Measurements from ENCODE around the gene DHDH. TPM values are rescaled to one million over a fixed set of nuclear protein-coding genes. Genes with fewer than 3 reads are reported as not detected.

DHDH gene
- total and polyA plus RNA-seq, 2 of the 13 experiments (the other 11 are each of a cell fraction or from before 2014, with no cell fraction given), result 0.13 to 0.91 TPM

DNA sequence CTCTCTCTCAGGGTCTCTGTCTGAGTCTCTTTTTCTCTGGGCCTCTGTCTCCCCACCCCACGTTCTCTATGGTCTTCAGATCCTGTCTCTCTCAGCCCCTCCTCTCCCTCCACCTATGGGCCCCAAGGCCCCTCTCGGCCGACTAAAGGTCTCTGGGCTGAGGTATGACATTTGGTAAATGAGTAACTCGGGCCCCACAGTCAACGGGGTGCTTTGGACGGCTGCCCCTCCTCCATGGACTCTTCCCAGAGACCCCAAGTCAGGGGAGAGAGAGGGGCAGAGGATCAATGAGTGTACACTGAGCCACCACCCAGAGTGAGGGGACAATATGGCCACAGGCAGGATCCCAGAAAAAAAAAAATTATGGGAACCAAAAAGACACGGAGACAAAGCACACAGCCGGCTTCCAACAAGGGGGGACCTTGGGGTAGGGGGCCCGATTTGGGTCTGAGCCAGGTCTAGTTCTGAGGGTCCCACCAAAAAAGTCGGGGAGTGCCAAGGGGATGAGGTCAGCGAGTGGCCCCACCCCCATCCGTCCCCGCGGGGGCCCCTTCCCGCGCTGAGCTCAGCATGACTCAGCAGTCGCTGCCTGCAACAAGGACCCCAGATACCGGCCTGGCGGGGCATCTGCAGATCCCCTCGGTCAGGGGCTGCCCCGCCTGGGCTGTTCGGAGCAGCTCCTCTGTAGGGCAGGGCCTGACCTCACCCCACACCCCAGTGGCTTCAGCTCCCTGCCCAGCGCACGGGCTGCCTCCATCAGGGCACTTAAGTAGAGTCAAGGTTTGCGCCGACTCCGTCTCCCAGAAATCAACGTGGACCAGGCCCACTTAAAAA lies 30.1 kb downstream of the DHDH start (continued):
- TF ChIP-seq DR1 (CRISPR knock-in tag; IDR thresholded peaks at IDR 0.05) (peak; percentile 45; the same call in 1 of the 2 replicates), ZNF878 (CRISPR knock-in tag; IDR thresholded peaks at IDR 0.05) (0 out of 2 replicates have a peak, but pooled peaks have one; percentile 81), ASH2L (IDR thresholded peaks at IDR 0.05; ENCODE audit: insufficient read length, low read depth, low read length) (peak; percentile 90), ZNF354B (CRISPR knock-in tag; IDR thresholded peaks at IDR 0.05) (peak; percentile 62; the same call in 1 of the 2 replicates), ZNF335 (CRISPR knock-in tag; IDR thresholded peaks at IDR 0.05) (peak; percentile 74; the same call in 1 of the 2 replicates), HDAC1 (CRISPR knock-in tag; IDR thresholded peaks at IDR 0.05) (peak; percentile 63), ZNF83 (CRISPR knock-in tag; IDR thresholded peaks at IDR 0.05; ENCODE audit: borderline replicate concordance) (peak; percentile 26; the same call in 1 of the 2 replicates), RFX3 (CRISPR knock-in tag; IDR thresholded peaks at IDR 0.05) (no peak), MIXL1 (CRISPR knock-in tag; IDR thresholded peaks at IDR 0.05) (peak; percentile 21), PAWR (CRISPR knock-in tag; IDR thresholded peaks at IDR 0.05; ENCODE audit: borderline replicate concordance) (no peak), CBX5 (CRISPR knock-in tag; IDR thresholded peaks at IDR 0.05; ENCODE audit: borderline replicate concordance) (peak; percentile 11; the same call in 1 of the 2 replicates), KAT8 (CRISPR knock-in tag; IDR thresholded peaks at IDR 0.05) (peak; percentile 73), ZIK1 (CRISPR knock-in tag; IDR thresholded peaks at IDR 0.05; ENCODE audit: borderline replicate concordance, low read depth) (no peak), ZNF3 (CRISPR knock-in tag; IDR thresholded peaks at IDR 0.05) (no peak), SRF (IDR thresholded peaks at IDR 0.05; ENCODE audit: low read depth, low read length) (no peak), THYN1 (CRISPR knock-in tag; IDR thresholded peaks at IDR 0.05; ENCODE audit: borderline replicate concordance, low read depth) (peak; percentile 84; the same call in 1 of the 2 replicates), ISX (CRISPR knock-in tag; conservative IDR thresholded peaks at IDR 0.05) (0 out of 2 replicates have a peak, but pooled peaks have one; percentile 3)
- TF ChIP-seq, protein P1, sequence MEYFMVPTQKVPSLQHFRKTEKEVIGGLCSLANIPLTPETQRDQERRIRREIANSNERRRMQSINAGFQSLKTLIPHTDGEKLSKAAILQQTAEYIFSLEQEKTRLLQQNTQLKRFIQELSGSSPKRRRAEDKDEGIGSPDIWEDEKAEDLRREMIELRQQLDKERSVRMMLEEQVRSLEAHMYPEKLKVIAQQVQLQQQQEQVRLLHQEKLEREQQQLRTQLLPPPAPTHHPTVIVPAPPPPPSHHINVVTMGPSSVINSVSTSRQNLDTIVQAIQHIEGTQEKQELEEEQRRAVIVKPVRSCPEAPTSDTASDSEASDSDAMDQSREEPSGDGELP (IDR thresholded peaks at IDR 0.05; ENCODE audit: borderline replicate concordance, low read depth), result peak; percentile 34; the same call in 1 of the 2 replicates
- TF ChIP-seq, protein P2, sequence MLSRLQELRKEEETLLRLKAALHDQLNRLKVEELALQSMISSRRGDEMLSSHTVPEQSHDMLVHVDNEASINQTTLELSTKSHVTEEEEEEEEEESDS (CRISPR knock-in tag; IDR thresholded peaks at IDR 0.05; ENCODE audit: borderline replicate concordance), result peak; percentile 88; the same call in 1 of the 2 replicates
- TF ChIP-seq, protein P3, sequence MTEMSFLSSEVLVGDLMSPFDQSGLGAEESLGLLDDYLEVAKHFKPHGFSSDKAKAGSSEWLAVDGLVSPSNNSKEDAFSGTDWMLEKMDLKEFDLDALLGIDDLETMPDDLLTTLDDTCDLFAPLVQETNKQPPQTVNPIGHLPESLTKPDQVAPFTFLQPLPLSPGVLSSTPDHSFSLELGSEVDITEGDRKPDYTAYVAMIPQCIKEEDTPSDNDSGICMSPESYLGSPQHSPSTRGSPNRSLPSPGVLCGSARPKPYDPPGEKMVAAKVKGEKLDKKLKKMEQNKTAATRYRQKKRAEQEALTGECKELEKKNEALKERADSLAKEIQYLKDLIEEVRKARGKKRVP (CRISPR knock-in tag; IDR thresholded peaks at IDR 0.05), result no peak
- TF ChIP-seq, protein P4, sequence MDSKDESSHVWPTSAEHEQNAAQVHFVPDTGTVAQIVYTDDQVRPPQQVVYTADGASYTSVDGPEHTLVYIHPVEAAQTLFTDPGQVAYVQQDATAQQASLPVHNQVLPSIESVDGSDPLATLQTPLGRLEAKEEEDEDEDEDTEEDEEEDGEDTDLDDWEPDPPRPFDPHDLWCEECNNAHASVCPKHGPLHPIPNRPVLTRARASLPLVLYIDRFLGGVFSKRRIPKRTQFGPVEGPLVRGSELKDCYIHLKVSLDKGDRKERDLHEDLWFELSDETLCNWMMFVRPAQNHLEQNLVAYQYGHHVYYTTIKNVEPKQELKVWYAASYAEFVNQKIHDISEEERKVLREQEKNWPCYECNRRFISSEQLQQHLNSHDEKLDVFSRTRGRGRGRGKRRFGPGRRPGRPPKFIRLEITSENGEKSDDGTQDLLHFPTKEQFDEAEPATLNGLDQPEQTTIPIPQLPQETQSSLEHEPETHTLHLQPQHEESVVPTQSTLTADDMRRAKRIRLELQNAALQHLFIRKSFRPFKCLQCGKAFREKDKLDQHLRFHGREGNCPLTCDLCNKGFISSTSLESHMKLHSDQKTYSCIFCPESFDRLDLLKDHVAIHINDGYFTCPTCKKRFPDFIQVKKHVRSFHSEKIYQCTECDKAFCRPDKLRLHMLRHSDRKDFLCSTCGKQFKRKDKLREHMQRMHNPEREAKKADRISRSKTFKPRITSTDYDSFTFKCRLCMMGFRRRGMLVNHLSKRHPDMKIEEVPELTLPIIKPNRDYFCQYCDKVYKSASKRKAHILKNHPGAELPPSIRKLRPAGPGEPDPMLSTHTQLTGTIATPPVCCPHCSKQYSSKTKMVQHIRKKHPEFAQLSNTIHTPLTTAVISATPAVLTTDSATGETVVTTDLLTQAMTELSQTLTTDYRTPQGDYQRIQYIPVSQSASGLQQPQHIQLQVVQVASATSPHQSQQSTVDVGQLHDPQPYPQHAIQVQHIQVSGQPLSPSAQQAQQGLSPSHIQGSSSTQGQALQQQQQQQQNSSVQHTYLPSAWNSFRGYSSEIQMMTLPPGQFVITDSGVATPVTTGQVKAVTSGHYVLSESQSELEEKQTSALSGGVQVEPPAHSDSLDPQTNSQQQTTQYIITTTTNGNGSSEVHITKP (CRISPR knock-in tag; IDR thresholded peaks at IDR 0.05; ENCODE audit: low read depth), result peak; percentile 80
- TF ChIP-seq, protein P5, sequence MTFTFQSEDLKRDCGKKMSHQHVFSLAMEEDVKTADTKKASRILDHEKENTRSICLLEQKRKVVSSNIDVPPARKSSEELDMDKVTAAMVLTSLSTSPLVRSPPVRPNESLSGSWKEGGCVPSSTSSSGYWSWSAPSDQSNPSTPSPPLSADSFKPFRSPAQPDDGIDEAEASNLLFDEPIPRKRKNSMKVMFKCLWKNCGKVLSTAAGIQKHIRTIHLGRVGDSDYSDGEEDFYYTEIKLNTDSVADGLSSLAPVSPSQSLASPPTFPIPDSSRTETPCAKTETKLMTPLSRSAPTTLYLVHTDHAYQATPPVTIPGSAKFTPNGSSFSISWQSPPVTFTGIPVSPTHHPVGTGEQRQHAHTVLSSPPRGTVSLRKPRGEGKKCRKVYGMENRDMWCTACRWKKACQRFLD (CRISPR knock-in tag; IDR thresholded peaks at IDR 0.05; ENCODE audit: borderline replicate concordance), result no peak
